HG02981 (cell line): ENCODE data around the gene STMN3.
"Not testable (repeated sequence)": the region's sequence is repeated elsewhere in the genome, so short reads cannot be mapped to it uniquely, and the experiment has no call there.

Experiments used
- ATAC-seq: cut with Tn5 transposase; IDR thresholded peaks from one replicate; pipeline ENCODE4 v1.9.1; 2021; ENCODE audit warnings: mild to moderate bottlenecking, moderate library complexity; ENCODE audit not compliant: unreplicated experiment

STMN3 gene

GRCh38 chr20:63639093-63639975 is 13.9 kb downstream of the STMN3 start:
- ATAC-seq: no peak

DNA sequence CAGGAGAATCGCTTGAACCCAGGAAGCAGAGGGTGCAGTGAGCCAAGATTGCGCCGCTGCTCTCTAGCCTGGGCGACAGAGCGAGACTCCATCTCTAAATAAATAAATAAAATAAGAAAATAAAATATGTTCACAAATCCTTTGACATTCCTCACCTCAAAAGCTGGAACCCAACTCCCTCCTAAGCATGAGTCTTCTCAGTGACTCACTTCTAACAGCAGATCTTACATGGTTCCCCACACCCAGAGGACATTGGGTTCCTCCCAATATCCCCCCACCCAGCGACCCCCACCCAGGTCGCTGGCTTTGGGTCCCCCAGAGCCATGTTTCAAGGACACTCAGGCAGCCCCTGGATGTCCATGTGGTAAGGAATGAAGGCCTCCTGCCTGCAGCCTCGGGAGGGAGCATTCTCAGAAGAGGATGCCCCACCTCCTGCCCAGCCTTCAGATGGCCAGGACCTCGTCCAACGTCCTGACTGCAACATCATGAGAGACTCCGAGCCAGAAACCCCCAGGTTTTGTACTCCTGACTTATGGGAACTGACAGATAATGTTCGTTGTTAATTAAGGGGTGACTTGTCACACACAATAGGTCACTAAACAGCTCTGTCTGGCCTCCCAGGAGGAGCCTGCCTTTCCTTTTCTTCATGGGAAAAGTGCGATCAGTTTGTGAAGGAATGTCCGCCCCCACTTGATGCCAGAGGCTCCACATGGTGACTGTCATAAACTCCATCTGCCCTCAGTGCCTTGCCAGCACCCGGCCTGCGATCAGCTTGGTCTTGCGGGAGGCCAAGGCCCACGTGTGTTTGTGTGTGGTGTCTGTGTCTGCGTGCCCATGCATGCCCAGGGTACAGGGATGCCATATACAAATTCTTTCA is 16.2 kb downstream of the STMN3 start:
- no peak for ATAC-seq

- ATAC-seq: no peak
Measured at GRCh38 chr20:63635431-63636141, 17.6 kb downstream of the STMN3 start.

DNA sequence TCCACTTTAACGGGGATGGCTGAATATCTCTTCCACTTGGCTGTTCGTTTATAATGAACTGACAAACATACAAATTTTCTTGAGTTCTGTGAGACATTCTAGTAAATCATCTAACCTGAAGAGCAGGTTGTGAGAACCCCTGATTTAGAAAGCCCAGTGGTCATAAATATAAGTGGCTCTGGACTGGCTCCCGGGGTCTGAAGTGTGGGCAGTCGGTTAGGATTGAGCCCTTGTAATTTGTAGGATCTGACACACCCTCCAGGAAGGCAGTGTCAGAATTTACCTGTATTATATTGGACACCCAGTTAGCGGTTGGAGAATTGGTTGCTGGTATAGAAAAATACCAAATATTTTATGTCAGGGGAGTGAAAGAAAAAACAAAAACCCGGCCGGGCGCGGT is 19.5 kb downstream of the STMN3 start:
- no peak for ATAC-seq

DNA sequence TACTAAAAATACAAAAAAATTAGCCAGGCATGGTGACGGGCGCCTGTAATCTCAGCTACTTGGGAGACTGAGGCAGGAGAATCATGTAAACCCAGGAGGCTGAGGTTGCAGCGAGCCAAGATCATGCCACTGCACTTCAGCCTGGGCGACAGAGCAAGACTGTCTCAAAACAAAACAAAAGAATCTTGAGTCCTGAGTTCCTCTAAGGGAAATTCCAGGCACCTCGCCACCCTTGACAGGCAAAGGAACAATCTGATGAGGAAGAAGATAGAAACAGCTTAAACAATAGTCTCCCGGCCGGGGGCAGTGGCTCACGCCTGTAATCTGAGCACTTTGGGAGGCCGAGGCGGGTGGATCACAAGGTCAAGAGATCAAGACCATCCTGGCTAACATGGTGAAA is 21.8 kb downstream of the STMN3 start:
- ATAC-seq: not testable (repeated sequence)

- not testable (repeated sequence) for ATAC-seq
Measured at GRCh38 chr20:63630956-63631355, 22.3 kb downstream of the STMN3 start.

- no peak for ATAC-seq
Measured at GRCh38 chr20:63628246-63628975, 24.8 kb downstream of the STMN3 start.

DNA sequence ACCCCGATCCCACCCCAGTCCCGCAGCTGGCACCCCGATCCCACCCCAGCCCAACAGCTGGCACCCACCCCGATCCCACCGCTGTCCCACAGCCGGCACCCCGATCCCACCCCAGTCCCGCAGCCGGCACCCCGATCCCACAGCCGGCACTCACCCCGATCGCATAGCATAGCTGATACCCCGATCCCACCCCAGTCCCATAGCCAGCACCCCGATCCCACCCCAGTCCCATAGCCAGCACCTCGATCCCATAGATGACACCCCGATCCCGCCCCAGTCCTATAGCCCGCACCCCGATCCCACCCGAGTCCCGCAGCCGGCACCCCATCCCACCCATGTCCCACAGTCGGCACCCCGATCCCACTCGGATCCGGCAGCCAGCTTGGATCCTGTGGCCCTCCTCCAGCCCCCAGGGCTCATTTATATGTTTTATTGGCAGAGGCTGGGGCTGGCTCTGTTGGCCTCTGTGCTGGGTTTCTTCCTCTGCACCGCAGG is 25.4 kb downstream of the STMN3 start:
- ATAC-seq: no peak

DNA sequence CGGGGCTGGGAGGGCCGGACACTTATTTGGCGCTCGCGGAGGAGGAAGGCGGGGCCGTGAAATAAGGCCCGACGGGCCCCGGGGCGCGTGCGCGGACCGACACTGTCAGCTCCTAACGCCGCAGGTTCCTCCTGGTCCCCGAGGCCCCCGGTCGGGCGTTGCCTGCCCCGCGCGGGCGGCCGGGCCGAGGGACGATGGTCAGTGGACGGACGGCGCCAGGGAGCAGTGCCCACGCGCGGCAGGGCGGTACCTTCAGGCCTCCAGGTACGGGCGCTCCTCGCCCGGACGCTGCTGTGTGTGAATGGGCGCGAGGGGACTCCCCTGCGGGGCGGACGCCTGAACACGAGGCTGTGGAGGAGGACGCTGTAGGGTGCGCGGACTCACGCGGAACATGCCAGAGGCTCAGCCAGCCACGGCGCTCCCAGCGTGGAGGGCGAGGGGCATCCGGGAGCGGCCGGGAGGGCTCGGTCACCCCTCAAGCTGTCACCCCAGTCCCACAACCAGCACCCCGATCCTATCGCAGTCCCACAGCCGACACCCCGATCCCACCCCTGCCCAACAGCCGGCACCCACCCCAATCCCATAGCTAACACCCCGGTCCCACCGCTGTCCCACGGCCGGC is 26.0 kb downstream of the STMN3 start:
- ATAC-seq: peak; percentile 74

DNA sequence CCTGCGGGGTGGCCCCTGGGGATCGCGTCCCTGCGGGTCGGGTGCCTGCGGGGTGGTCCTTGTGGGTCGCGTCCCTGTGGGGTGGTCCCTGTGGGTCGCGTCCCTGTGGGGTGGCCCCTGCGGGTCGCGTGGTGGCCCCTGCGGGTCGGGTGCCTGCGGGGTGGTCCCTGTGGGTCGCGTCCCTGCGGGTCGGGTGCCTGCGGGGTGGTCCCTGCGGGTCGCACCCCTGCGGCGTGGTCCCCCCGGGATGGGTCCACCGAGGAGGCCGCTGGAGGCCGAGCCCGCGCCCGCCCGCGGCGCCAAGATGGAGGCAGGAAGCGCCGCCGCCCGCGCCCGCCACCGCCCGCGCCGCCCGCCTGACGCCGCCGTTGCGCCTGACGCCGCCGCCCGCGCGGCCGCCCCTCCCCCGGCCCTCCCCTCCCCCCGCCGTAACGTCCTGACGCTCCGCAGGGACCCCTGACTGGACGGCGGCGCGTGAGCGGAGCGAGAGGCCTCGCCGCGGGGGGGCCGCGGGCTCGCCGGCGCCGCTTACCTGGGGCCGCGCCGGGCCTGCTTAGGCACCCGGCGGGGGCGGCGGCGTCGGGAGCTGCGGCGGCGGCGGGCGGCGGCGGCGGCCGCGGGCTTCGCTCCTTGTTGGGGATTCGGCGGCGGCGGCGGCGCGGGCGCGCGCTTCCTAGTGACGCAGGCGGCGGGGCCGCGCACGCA is 26.6 kb downstream of the STMN3 start, which contains the start of gene GMEB2:
GMEB2 (minus strand) TSS at position 678 of the 705 bp plus-strand sequence. CDS start 7,704 bp downstream, outside the sequence.
- ATAC-seq: peak; percentile 35

GRCh38 chr20:63625771-63626423 is 27.3 kb downstream of the STMN3 start:
- ATAC-seq: no peak

- no peak for ATAC-seq
Measured at GRCh38 chr20:63624486-63624885, 28.7 kb downstream of the STMN3 start.

GRCh38 chr20:63622732-63623131 is 30.5 kb downstream of the STMN3 start:
- no peak for ATAC-seq

DNA sequence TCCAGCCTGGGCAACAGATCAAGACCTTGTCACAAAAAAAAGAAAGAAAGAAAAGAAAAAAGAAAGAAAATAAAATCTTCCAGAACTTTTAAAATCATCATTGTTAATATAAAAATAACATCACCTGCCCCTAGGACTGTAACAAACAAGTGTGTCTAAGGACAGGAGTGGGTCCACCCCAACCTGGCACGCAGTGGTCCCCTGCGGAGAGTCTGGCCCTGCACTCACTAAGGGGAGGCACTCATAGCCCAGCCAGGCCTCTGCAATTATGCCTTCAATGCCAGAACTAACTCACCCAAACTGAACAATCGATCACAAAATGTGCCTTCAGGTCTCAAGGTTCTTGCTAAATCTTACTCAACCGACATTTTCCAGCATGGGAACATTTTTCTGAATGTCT is 31.1 kb downstream of the STMN3 start:
- no peak for ATAC-seq

DNA sequence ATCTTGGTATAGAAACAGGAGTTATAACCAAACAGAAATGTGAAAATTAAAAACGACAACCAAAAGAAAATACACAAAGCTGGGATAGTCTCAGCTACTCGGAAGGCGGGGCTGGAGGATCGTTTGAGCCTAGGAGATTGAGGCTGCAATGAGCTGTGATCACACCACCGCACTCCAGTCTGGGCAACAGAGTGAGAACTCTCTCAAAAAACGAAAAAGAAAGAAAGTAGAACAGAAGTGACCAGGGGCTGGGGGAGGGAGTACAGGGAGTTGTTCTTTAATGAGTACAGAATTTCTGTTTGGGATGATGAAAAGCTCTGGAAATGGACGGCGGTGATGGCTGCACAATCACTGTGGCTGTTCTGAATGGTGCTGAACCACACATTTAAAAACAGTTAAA is 32.2 kb downstream of the STMN3 start:
- ATAC-seq: no peak

GRCh38 chr20:63619505-63619904 is 33.7 kb downstream of the STMN3 start:
- no peak for ATAC-seq

GRCh38 chr20:63619086-63619485 is 34.1 kb downstream of the STMN3 start:
- no peak for ATAC-seq

DNA sequence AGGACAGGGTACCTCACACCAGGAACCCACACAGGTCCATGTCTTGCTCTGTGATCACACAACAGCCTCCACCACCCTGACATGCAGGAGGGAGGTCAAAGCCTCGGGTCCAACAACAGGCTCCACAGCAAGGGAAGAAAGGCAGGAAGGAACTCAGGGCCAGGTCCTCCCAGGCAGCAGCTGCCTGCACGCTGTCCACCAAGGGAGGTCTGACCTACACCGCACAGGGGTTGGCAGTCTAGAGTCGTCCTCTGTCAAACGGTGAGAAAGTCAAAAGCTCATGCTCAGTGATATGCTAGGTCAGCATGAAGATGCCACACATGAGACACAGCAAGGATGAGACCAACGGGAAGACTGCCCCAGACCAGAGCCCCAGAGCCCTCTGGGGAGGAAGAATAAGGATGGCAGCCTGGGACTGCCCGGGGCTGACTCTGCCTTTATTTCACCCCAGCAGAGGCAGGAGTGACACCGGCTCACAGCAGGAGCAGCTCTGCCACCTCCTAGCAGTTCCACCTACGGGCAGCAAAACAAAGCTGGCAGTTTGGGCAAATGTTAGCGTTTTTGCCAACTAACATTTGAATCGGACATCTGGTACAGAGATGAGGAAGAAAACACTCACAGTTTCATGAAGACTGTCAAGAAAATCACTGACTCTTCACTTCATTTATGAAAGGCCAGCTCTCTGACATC is 34.8 kb downstream of the STMN3 start:
- ATAC-seq: no peak
